Mucosa of descending colon (tissue), 3 donors: ENCODE measurements around the gene KLHL22. TPM values are rescaled to one million over a fixed set of nuclear protein-coding genes. Genes with fewer than 3 reads are reported as not detected.
"Not testable (repeated sequence)": the region's sequence is repeated elsewhere in the genome, so short reads cannot be mapped to it uniquely, and the experiment has no call there.

Experiments
- ATAC-seq: fragments of 200-7000 bp; cut with Tn5 transposase; one replicate; pipeline ENCODE4 v1.9.1; 2020; ENCODE audit warnings: mild to moderate bottlenecking, moderate library complexity
- DNase-seq, 3 donors: peaks; one replicate each; pipeline ENCODE4 v3.0.0-alpha.2; 2020
- H3K36me3 ChIP-seq: fragments of 200-600 bp; one replicate; pipeline ENCODE4 v1.8.0; 2021; ENCODE audit warnings: low read depth, mild to moderate bottlenecking
- H3K4me1 ChIP-seq: fragments of 200-600 bp; one replicate; pipeline ENCODE4 v1.8.0; 2021; ENCODE audit warnings: low read depth, mild to moderate bottlenecking
- H3K4me3 ChIP-seq: fragments of 200-600 bp; one replicate; pipeline ENCODE4 v1.8.0; 2021; ENCODE audit warnings: mild to moderate bottlenecking
- H3K9me3 ChIP-seq: fragments of 200-600 bp; one replicate; pipeline ENCODE4 v1.8.0; 2021; ENCODE audit warnings: mild to moderate bottlenecking
- CTCF ChIP-seq: fragments of 200-600 bp; IDR thresholded peaks from one replicate; pipeline ENCODE4 v1.8.0; 2022; ENCODE audit warnings: antibody characterized with exemption, mild to moderate bottlenecking
- intact Hi-C, 2 donors: fragments of 100-400 bp; cut with DNase I in 1 of 2; cut with micrococcal nuclease in 1 of 2; formaldehyde crosslinking; loops; one replicate each; pipeline versions ENCODE4 v1.11.0 to v1.11.1; 2022; cut with DNase I, micrococcal nuclease
- total RNA-seq, 3 donors: library from RNA; stranded (reverse); fragmentation: NEBNext Ultra II Directional in 2 of 3; extraction: Animal tissue kit (Norgen Biotek cat#: 25700) in 2 of 3; gene quantifications; one replicate each; pipeline versions ENCODE4 v1.2.1 to v1.2.4, GENCODE V29; 2021 to 2023
- donor health status: DM: no; HTN: no; CAD: no; lungs with moderate emphysema.
- donor health status: DM: no; HTN: no; CAD: no.
- donor health status: DM: no; HTN: yes; CAD: no.

Gene KLHL22
- total RNA-seq, 3 donors from 2014 or later = 9.5 to 24.1 (median 14.7) TPM

- no peak for DNase-seq
- peaks cover 14% of the 10 kb centered on the region for H3K4me1 ChIP-seq
- intact Hi-C loops = no loop called here
- ATAC-seq = no peak
- TF ChIP-seq CTCF = no peak
- H3K36me3 ChIP-seq = no peaks in the 10 kb centered on the region
- H3K9me3 ChIP-seq = no peaks in the 10 kb centered on the region
- H3K4me3 ChIP-seq = no peak overlapping the region
Measured at GRCh38 chr22:20514658-20515406, 19.2 kb upstream of the KLHL22 start.

- DNase-seq (no peak), ATAC-seq (no peak)
- no peak for TF ChIP-seq CTCF
- no peak overlapping the region for H3K4me3 ChIP-seq
- no peaks in the 10 kb centered on the region for H3K9me3 ChIP-seq
- H3K4me1 ChIP-seq = peaks cover 29% of the 10 kb centered on the region
- H3K36me3 ChIP-seq = no peaks in the 10 kb centered on the region
- intact Hi-C loops = no loop called here
Measured at GRCh38 chr22:20511578-20512229, 16.1 kb upstream of the KLHL22 start.

GRCh38 chr22:20510811-20511577 lies 15.4 kb upstream of the KLHL22 start:
- ATAC-seq (no peak), DNase-seq (no peak)
- intact Hi-C loops = no loop called here
- H3K4me3 ChIP-seq = no peak overlapping the region
- no peaks in the 10 kb centered on the region for H3K36me3 ChIP-seq
- H3K9me3 ChIP-seq = no peaks in the 10 kb centered on the region
- no peak for TF ChIP-seq CTCF
- peaks cover 29% of the 10 kb centered on the region for H3K4me1 ChIP-seq

GRCh38 chr22:20509344-20510047 lies 13.9 kb upstream of the KLHL22 start:
- no peak overlapping the region for H3K4me3 ChIP-seq
- ATAC-seq = peak; percentile 76
- no peak for TF ChIP-seq CTCF
- intact Hi-C loops = no loop called here
- H3K4me1 ChIP-seq = peaks cover 31% of the 10 kb centered on the region
- no peaks in the 10 kb centered on the region for H3K9me3 ChIP-seq
- H3K36me3 ChIP-seq = no peaks in the 10 kb centered on the region
- peak in 2 of 3 donors; percentile 51 to 84 for DNase-seq

- no peak overlapping the region for H3K4me3 ChIP-seq
- H3K4me1 ChIP-seq = peaks cover 38% of the 10 kb centered on the region
- no peaks in the 10 kb centered on the region for H3K36me3 ChIP-seq
- DNase-seq = no peak
- TF ChIP-seq CTCF = no peak
- intact Hi-C loops = no loop called here
- no peaks in the 10 kb centered on the region for H3K9me3 ChIP-seq
- no peak for ATAC-seq
Measured at GRCh38 chr22:20508815-20509271, 13.2 kb upstream of the KLHL22 start.

- H3K36me3 ChIP-seq, H3K9me3 ChIP-seq, intact Hi-C loops: not testable (repeated sequence)
- peak; percentile 0 for ATAC-seq
- H3K4me1 ChIP-seq = peaks cover 40% of the 10 kb centered on the region
- peak in 2 of 3 donors; percentile 42 to 45 for DNase-seq
- H3K4me3 ChIP-seq = peak overlapping the region; percentile 91
Measured at GRCh38 chr22:20508067-20508755, 12.6 kb upstream of the KLHL22 start.
